Fibroblast of the aortic adventitia (primary cell): ENCODE results near the gene SNRPB. TPM values are rescaled to one million over a fixed set of nuclear protein-coding genes. Genes with fewer than 3 reads are reported as not detected.

Source experiments
- DNase-seq: peaks from one replicate; pipeline ENCODE4 v3.0.0-alpha.2; 2010; ENCODE audit warnings: low read depth
- H3K4me3 ChIP-seq: 2 replicates; pipeline ENCODE4 v1.5.1; 2011; ENCODE audit warnings: low read depth, mild to moderate bottlenecking, control low read depth, low read length, moderate library complexity
- CTCF ChIP-seq: IDR thresholded peaks from 2 replicates; pipeline ENCODE4 v1.5.1; 2011; ENCODE audit warnings: mild to moderate bottlenecking, low read length, control low read depth, inconsistent platforms; ENCODE audit not compliant: insufficient read depth
- total RNA-seq: library from RNA; depleted of rRNA; stranded (reverse); fragments of >200 nt; gene quantifications from 2 replicates; pipeline ENCODE4 v1.2.3, GENCODE V29; 2012; ENCODE audit warnings: low replicate concordance

The SNRPB gene
- total RNA-seq: 47.6 and 86.5 TPM in 2 replicates

- peak; percentile 100 for DNase-seq
- no peak for TF ChIP-seq CTCF
- H3K4me3 ChIP-seq: peak within 1 kb of the TSS; percentile 83
Measured at GRCh38 chr20:2470423-2471193, at the start of gene SNRPB. Gene SNRPB (minus strand): TSS chr20:2470789. CDS start chr20:2470690, 99 bp downstream.

DNA sequence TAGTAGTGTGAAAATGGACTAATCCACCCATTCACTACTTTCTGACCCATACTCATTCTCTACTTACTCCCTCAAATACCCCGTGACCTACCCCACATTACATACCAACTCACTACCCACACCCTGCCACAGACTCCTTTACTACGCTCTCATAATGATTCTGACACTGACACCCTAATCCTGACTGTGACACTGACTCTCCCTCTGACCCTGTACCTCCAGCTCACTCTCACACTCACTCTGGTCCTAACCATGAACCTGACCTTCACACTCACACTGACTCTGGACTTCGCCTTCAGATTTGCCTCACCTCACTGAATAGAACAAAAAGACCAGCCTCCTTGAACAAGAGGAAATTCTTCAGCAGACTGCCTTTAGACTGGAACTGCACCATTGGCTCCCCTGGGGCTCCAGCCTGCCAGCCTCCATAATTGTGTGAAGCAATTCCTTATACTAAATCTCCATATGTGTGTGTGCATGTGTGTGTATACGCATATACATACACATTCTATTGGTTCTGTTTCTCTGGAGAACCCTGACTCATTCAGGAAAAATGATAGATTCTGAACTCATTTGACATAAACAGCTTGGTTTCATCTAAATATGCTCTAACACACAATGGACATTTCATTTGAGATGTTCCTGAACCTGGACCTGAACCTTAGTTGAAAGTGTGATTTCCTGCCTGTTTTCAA, 48.7 kb upstream of the SNRPB start:
- TF ChIP-seq CTCF: no peak
- H3K4me3 ChIP-seq: no peak overlapping the region
- DNase-seq: peak; percentile 67

- H3K4me3 ChIP-seq: no peak overlapping the region
- DNase-seq: no peak
- no peak for TF ChIP-seq CTCF
Measured at GRCh38 chr20:2518558-2518957, 48.0 kb upstream of the SNRPB start.

DNA sequence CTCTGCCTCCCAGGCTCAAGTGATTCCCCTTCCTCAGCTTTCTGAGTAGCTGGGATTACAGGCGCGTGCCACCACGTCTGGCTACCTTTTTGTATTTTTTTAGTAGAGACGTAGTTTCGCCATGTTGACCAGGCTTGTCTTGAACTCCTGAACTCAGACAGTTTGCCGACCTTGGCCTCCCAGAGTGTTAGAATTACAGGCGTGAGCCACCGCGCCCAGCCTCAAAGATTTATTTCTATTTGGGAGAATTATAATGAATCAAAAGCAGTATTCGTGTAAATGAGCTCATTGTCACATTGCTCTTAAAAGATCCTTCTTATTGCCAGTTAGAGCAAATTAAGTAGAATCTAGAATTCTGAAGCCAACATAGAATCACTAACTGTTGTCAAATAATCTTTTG, 47.5 kb upstream of the SNRPB start:
- no peak overlapping the region for H3K4me3 ChIP-seq
- TF ChIP-seq CTCF: no peak
- DNase-seq: no peak

DNA sequence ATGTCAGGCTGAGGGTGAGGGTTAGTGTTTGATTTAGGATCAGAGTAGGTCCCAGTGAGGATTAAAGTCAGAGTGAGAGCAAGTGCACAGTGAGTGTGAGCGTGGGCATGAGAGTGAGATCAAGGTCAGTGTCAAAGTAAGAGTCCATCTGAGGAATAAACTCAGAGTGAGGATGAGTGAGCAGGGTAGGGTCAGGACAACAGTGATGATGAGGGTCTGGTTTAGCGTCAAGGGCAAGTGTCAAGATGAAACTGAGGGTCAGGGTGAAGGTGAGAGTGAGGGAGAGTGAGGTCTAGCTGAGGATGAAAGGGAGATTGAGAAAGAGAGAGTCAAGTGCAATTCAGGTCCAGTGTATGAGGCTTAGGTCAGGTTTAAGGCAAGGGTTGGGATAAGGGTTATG, 45.8 kb upstream of the SNRPB start:
- no peak for DNase-seq
- no peak for TF ChIP-seq CTCF
- no peak overlapping the region for H3K4me3 ChIP-seq

DNA sequence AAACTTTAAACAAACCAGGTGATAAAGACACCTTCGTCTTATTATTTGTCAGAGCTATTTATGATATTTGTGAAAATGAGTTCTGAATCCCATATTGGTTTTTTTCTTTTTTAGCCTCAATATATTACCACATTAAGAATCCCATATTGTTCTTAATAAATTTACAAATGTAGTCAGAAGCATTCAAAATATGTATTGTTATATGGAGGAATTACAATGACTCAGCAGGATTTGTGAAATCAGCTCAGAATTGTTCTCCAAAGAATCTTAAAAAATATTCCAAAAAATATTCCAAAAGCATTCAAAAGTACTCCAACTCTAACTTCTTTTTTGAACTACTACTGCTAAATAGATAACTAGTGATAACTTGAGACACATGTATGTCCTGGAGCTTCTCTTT, 44.6 kb upstream of the SNRPB start:
- TF ChIP-seq CTCF: no peak
- no peak overlapping the region for H3K4me3 ChIP-seq
- peak; percentile 53 for DNase-seq
